OCI-LY7 (cell line): ENCODE results near the gene GABRG3. TPM values are rescaled to one million over a fixed set of nuclear protein-coding genes. Genes with fewer than 3 reads are reported as not detected.

Experiments used
- BruUV-seq: library from RNA; stranded (reverse); fragments of 400-500 nt; replicated peaks from 2 replicates; lab custom pipeline; 2021; lab: Mats Ljungman, UMichigan
- CTCF ChIA-PET: fragments of 300-600 bp; sonication (Branson Sonifier 250); formaldehyde crosslinking; loops from one replicate; lab custom pipeline; 2022; ENCODE audit warnings: antibody characterized with exemption; ENCODE audit not compliant: unreplicated experiment; lab: Charles Lee
- POLR2A ChIA-PET: fragments of 300-600 bp; sonication (Branson Sonifier 250); formaldehyde crosslinking; loops from one replicate; lab custom pipeline; 2022; ENCODE audit warnings: antibody characterized with exemption; lab: Charles Lee
- DNase-seq: peaks from one replicate; pipeline ENCODE4 v3.0.0-alpha.2; 2015; ENCODE audit warnings: low spot score
- H2AFZ ChIP-seq: fragments of 200-600 bp; sonication (generic), shearing (Covaris generic); 2 replicates; pipeline ENCODE4 v1.6.1; 2014; ENCODE audit warnings: mild to moderate bottlenecking, antibody characterized with exemption, low read length, moderate library complexity
- H3K27ac ChIP-seq: fragments of 200-600 bp; sonication (generic); 2 replicates; pipeline ENCODE4 v1.5.1; 2014; ENCODE audit warnings: mixed run types, low read depth, mild to moderate bottlenecking, moderate library complexity, low read length, inconsistent platforms; ENCODE audit not compliant: poor library complexity, severe bottlenecking
- H3K36me3 ChIP-seq: fragments of 200-600 bp; sonication (generic); 2 replicates; pipeline ENCODE4 v1.6.1; 2014; ENCODE audit warnings: mild to moderate bottlenecking, antibody characterized with exemption, low read length, moderate library complexity, mixed read lengths; ENCODE audit not compliant: insufficient read depth
- H3K4me1 ChIP-seq: fragments of 200-600 bp; sonication (generic); 2 replicates; pipeline ENCODE4 v1.5.1; 2014; ENCODE audit warnings: mild to moderate bottlenecking, low read length; ENCODE audit not compliant: insufficient read depth, poor library complexity, severe bottlenecking
- H3K4me2 ChIP-seq: fragments of 200-600 bp; sonication (generic); 2 replicates; pipeline ENCODE4 v1.6.1; 2014; ENCODE audit warnings: mild to moderate bottlenecking, low read length
- H3K4me3 ChIP-seq: fragments of 200-600 bp; sonication (generic); 2 replicates; pipeline ENCODE4 v1.5.1; 2014; ENCODE audit warnings: mild to moderate bottlenecking, low read depth, low read length; ENCODE audit not compliant: poor library complexity, severe bottlenecking
- H3K79me2 ChIP-seq: fragments of 200-600 bp; sonication (generic); 2 replicates; pipeline ENCODE4 v1.6.1; 2016; ENCODE audit warnings: low read depth, mild to moderate bottlenecking, low read length, moderate library complexity, mixed read lengths; ENCODE audit not compliant: insufficient read depth
- H3K9me2 ChIP-seq: fragments of 200-600 bp; sonication (generic); 2 replicates; pipeline ENCODE4 v1.6.1; 2016; ENCODE audit warnings: mild to moderate bottlenecking, low read length, mixed read lengths; ENCODE audit not compliant: insufficient read depth
- H3K9me3 ChIP-seq: fragments of 200-600 bp; sonication (generic); 2 replicates; pipeline ENCODE4 v1.6.1; 2014; ENCODE audit warnings: mild to moderate bottlenecking, mixed run types, low read length, mixed read lengths
- H4K20me1 ChIP-seq: fragments of 200-600 bp; sonication (generic); 2 replicates; pipeline ENCODE4 v1.6.1; 2014; ENCODE audit warnings: mild to moderate bottlenecking, antibody characterized with exemption, low read length, moderate library complexity, mixed read lengths; ENCODE audit not compliant: insufficient read depth
- EZH2phosphoT487 ChIP-seq: fragments of 200-600 bp; sonication (generic); IDR thresholded peaks from 2 replicates; pipeline ENCODE4 v1.6.1; 2018; ENCODE audit warnings: low read depth, borderline replicate concordance, mild to moderate bottlenecking, mixed run types, antibody characterized with exemption, low read length, moderate library complexity, mixed read lengths
- intact Hi-C: fragments of 100-400 bp; cut with micrococcal nuclease; formaldehyde crosslinking; loops from one replicate; pipeline ENCODE4 v1.10.0; 2022; ENCODE audit not compliant: unreplicated experiment
- total RNA-seq, 2 experiments: library from RNA; depleted of rRNA in 1 of 2; stranded (reverse); fragments of >200 nt in 1 of 2; shearing (Covaris generic) in 1 of 2; gene quantifications; 2 replicates each; pipeline ENCODE4 v1.2.3, GENCODE V29; 2014 to 2022
- TF ChIP-seq, protein P1 (sequence below): fragments of 200-600 bp; sonication (generic); conservative IDR thresholded peaks from 2 replicates; pipeline ENCODE4 v1.5.1; 2014; ENCODE audit warnings: mild to moderate bottlenecking, antibody characterized with exemption, low read length, moderate library complexity, mixed read lengths

Gene GABRG3
- total RNA-seq, 2 experiments from 2014 or later = not detected

DNA sequence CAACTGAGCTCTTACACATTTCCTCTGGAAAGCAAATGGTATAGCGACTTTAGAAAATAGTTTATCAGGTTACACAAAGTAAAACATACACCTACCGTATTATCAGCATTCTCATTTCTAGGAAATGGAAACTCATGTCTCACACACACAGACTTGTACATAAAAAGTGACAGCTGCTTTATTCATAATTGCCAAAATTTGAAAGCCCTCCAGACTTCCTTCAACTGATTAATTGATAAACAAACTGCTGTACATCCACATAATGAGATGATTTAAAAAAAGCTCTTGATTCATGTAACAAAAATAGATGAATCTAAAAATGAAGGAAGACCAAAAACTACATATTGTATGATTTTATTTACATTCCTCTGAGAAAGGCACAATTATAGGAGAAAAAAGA is 425.5 kb downstream of the GABRG3 start:
- H2AFZ ChIP-seq = no peak overlapping the region

DNA sequence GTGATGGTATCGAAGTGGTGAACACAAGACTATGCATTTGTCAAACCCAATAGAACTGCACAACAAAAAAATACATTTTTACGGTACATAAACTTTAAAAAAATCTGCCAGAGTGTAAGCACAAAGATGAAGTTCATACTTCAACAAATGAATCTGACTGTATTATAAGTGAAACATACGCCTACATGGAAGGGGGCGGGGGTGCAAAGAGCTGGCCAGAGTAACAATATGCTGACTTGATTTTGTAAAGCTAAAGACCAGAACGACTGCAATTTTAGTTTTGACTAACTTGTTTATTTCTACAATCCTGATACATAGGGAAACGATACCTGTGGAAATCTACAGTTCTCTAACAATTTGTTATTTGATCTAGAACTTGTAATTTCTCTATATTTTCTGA is 426.0 kb downstream of the GABRG3 start:
- TF ChIP-seq EZH2phosphoT487 = no peak

More for the DNA sequence above, 425.5 kb downstream of the GABRG3 start:
- 0 out of 2 replicates have a peak, but pooled peaks cover 4% of the 10 kb centered on the region for H3K9me3 ChIP-seq
- POLR2A ChIA-PET = interaction anchor here (0.5 kb wide), 1 partner anchor 689 kb away, joined by 4 read pairs; no protein-coding TSS in a partner anchor
- no peaks in the 10 kb centered on the region for H3K36me3 ChIP-seq
- BruUV-seq = no TSS peak
- intact Hi-C loops = no loop called here
- H3K4me1 ChIP-seq = no peaks in the 10 kb centered on the region
- no peaks in the 10 kb centered on the region for H4K20me1 ChIP-seq
- no peak for DNase-seq
- H3K27ac ChIP-seq = no peak overlapping the region
- no peaks in the 10 kb centered on the region for H3K79me2 ChIP-seq
- no peak overlapping the region for H3K4me3 ChIP-seq
- no peaks in the 10 kb centered on the region for H3K9me2 ChIP-seq
- no peak overlapping the region for H3K4me2 ChIP-seq
- CTCF ChIA-PET = no interaction called here
- TF ChIP-seq, protein P1, sequence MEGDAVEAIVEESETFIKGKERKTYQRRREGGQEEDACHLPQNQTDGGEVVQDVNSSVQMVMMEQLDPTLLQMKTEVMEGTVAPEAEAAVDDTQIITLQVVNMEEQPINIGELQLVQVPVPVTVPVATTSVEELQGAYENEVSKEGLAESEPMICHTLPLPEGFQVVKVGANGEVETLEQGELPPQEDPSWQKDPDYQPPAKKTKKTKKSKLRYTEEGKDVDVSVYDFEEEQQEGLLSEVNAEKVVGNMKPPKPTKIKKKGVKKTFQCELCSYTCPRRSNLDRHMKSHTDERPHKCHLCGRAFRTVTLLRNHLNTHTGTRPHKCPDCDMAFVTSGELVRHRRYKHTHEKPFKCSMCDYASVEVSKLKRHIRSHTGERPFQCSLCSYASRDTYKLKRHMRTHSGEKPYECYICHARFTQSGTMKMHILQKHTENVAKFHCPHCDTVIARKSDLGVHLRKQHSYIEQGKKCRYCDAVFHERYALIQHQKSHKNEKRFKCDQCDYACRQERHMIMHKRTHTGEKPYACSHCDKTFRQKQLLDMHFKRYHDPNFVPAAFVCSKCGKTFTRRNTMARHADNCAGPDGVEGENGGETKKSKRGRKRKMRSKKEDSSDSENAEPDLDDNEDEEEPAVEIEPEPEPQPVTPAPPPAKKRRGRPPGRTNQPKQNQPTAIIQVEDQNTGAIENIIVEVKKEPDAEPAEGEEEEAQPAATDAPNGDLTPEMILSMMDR = no peak
- no peak for TF ChIP-seq EZH2phosphoT487

GRCh38 chr15:27398631-27399161 is 427.7 kb downstream of the GABRG3 start:
- CTCF ChIA-PET = no interaction called here

More for the DNA sequence above, 426.0 kb downstream of the GABRG3 start:
- intact Hi-C loops = no loop called here
- no TSS peak for BruUV-seq
- Histone ChIP-seq H3K4me2 (no peak overlapping the region), H3K79me2 (no peaks in the 10 kb centered on the region), H3K9me2 (no peaks in the 10 kb centered on the region), H3K36me3 (no peaks in the 10 kb centered on the region), H2AFZ (no peak overlapping the region), H3K4me1 (no peaks in the 10 kb centered on the region), H3K4me3 (no peak overlapping the region), H4K20me1 (no peaks in the 10 kb centered on the region), H3K9me3 (0 out of 2 replicates have a peak, but pooled peaks cover 4% of the 10 kb centered on the region), H3K27ac (no peak overlapping the region)
- ChIA-PET CTCF (no interaction called here), POLR2A (no interaction called here)
- DNase-seq = no peak

More at GRCh38 chr15:27398631-27399161, 427.7 kb downstream of the GABRG3 start:
- no peaks in the 10 kb centered on the region for H4K20me1 ChIP-seq
- no peaks in the 10 kb centered on the region for H3K79me2 ChIP-seq
- intact Hi-C loops = no loop called here
- POLR2A ChIA-PET = interaction anchor here (0.5 kb wide), 1 partner anchor 582 kb away, joined by 4 read pairs; no protein-coding TSS in a partner anchor
- H3K9me3 ChIP-seq = 0 out of 2 replicates have a peak, but pooled peaks cover 4% of the 10 kb centered on the region
- no peaks in the 10 kb centered on the region for H3K9me2 ChIP-seq
- no peaks in the 10 kb centered on the region for H3K4me1 ChIP-seq
- no peaks in the 10 kb centered on the region for H3K36me3 ChIP-seq
- H2AFZ ChIP-seq = no peak overlapping the region
- H3K4me3 ChIP-seq = no peak overlapping the region
- no TSS peak for BruUV-seq
- no peak overlapping the region for H3K27ac ChIP-seq
- no peak for DNase-seq
- H3K4me2 ChIP-seq = no peak overlapping the region
- TF ChIP-seq, protein P1 = no peak
- no peak for TF ChIP-seq EZH2phosphoT487
